NT2/D1 (cell line): ENCODE results near the gene IGF2R.

Experiments
- SUZ12 ChIP-seq: IDR thresholded peaks from 2 replicates; pipeline ENCODE4 v1.6.1; 2011; ENCODE audit not compliant: insufficient read length, insufficient read depth; ENCODE audit errors: extremely low read depth
- YY1 ChIP-seq: IDR thresholded peaks from 2 replicates; pipeline ENCODE4 v1.6.1; 2011; ENCODE audit not compliant: insufficient read length, insufficient read depth
- ZNF274 ChIP-seq: IDR thresholded peaks from 2 replicates; pipeline ENCODE4 v1.6.1; 2011; ENCODE audit warnings: mild to moderate bottlenecking, low read depth, low read length

- TF ChIP-seq ZNF274 (no peak), YY1 (no peak), SUZ12 (no peak)
Measured at GRCh38 chr6:159957071-159957673, 11.7 kb upstream of the IGF2R start.
